Measurements from ENCODE around the gene PAPOLA.

Gene PAPOLA

GRCh38 chr14:96511146-96511545, 9.0 kb downstream of the PAPOLA start:
- H3K4me3 ChIP-seq (ENCODE audit: low read depth, low read length), result no peak overlapping the region
- TF ChIP-seq CTCF (IDR thresholded peaks at IDR 0.05; ENCODE audit: insufficient read depth, low read depth, low read length, missing control alignments), result no peak
- DNase-seq (ENCODE audit: low read depth), result no peak

- H3K4me3 ChIP-seq (ENCODE audit: low read depth, low read length), result no peak overlapping the region
- TF ChIP-seq CTCF (IDR thresholded peaks at IDR 0.05; ENCODE audit: insufficient read depth, low read depth, low read length, missing control alignments), result no peak
- no peak for DNase-seq (ENCODE audit: low read depth)
These were observed 9.5 kb downstream of the PAPOLA start for GRCh38 chr14:96511667-96512066.

GRCh38 chr14:96512122-96512521, 9.9 kb downstream of the PAPOLA start:
- H3K4me3 ChIP-seq (ENCODE audit: low read depth, low read length), result no peak overlapping the region
- no peak for DNase-seq (ENCODE audit: low read depth)
- no peak for TF ChIP-seq CTCF (IDR thresholded peaks at IDR 0.05; ENCODE audit: insufficient read depth, low read depth, low read length, missing control alignments)

GRCh38 chr14:96512602-96513397, 10.6 kb downstream of the PAPOLA start:
- no peak overlapping the region for H3K4me3 ChIP-seq (ENCODE audit: low read depth, low read length)
- no peak for TF ChIP-seq CTCF (IDR thresholded peaks at IDR 0.05; ENCODE audit: insufficient read depth, low read depth, low read length, missing control alignments)
- DNase-seq (ENCODE audit: low read depth), result no peak

GRCh38 chr14:96514694-96515093, 12.5 kb downstream of the PAPOLA start:
- TF ChIP-seq CTCF (IDR thresholded peaks at IDR 0.05; ENCODE audit: insufficient read depth, low read depth, low read length, missing control alignments), result no peak
- peak overlapping the region; percentile 13; the same call in 1 of the 2 replicates for H3K4me3 ChIP-seq (ENCODE audit: low read depth, low read length)
- peak; percentile 43 for DNase-seq (ENCODE audit: low read depth)

- DNase-seq (ENCODE audit: low read depth), result no peak
- no peak for TF ChIP-seq CTCF (IDR thresholded peaks at IDR 0.05; ENCODE audit: insufficient read depth, low read depth, low read length, missing control alignments)
- H3K4me3 ChIP-seq (ENCODE audit: low read depth, low read length), result no peak overlapping the region
These were observed 13.5 kb downstream of the PAPOLA start for GRCh38 chr14:96515731-96516130.

- TF ChIP-seq CTCF (IDR thresholded peaks at IDR 0.05; ENCODE audit: insufficient read depth, low read depth, low read length, missing control alignments), result no peak
- DNase-seq (ENCODE audit: low read depth), result no peak
- H3K4me3 ChIP-seq (ENCODE audit: low read depth, low read length), result no peak overlapping the region
These were observed 14.2 kb downstream of the PAPOLA start for GRCh38 chr14:96516351-96516750.

All from GM12865 (cell line).